GM23338 (cell line): ENCODE data around the gene MMS19. TPM values are rescaled to one million over a fixed set of nuclear protein-coding genes. Genes with fewer than 3 reads are reported as not detected.
"Not testable (repeated sequence)": the region's sequence is repeated elsewhere in the genome, so short reads cannot be mapped to it uniquely, and the experiment has no call there.

ENCODE experiments used
- ATAC-seq: fragments of 200-7000 bp; cut with Tn5 transposase; 3 replicates; pipeline ENCODE4 v1.9.1; 2020
- DNase-seq: peaks from one replicate; pipeline ENCODE4 v3.0.0-alpha.2; 2015; ENCODE audit warnings: low spot score
- H2AFZ ChIP-seq: fragments of 200-600 bp; sonication (generic); 2 replicates; pipeline ENCODE4 v1.8.0; 2016; ENCODE audit warnings: antibody characterized with exemption, mild to moderate bottlenecking, moderate library complexity
- H3F3A ChIP-seq: fragments of 200-600 bp; sonication (generic); replicated peaks from 2 replicates; pipeline ENCODE4 v1.8.0; 2017; ENCODE audit warnings: antibody characterized with exemption, mixed run types, low read depth
- H3K27ac ChIP-seq: fragments of 200-600 bp; sonication (generic); 2 replicates; pipeline ENCODE4 v1.6.1; 2016; ENCODE audit warnings: low read depth
- H3K27me3 ChIP-seq: fragments of 200-600 bp; sonication (generic); 2 replicates; pipeline ENCODE4 v1.8.0; 2016; ENCODE audit warnings: mild to moderate bottlenecking, mixed run types, moderate library complexity; ENCODE audit not compliant: insufficient read depth
- H3K36me3 ChIP-seq: fragments of 200-600 bp; sonication (generic); 2 replicates; pipeline ENCODE4 v1.8.0; 2016; ENCODE audit warnings: mild to moderate bottlenecking; ENCODE audit not compliant: insufficient read depth
- H3K4me1 ChIP-seq: fragments of 200-600 bp; sonication (generic); 2 replicates; pipeline ENCODE4 v1.8.0; 2016; ENCODE audit warnings: mild to moderate bottlenecking, moderate library complexity; ENCODE audit not compliant: insufficient read depth
- H3K4me2 ChIP-seq: fragments of 200-600 bp; sonication (generic); 2 replicates; pipeline ENCODE4 v1.7.1; 2017; ENCODE audit warnings: mixed run types
- H3K4me3 ChIP-seq: fragments of 200-600 bp; sonication (generic); 2 replicates; pipeline ENCODE4 v1.6.1; 2016; ENCODE audit warnings: mixed run types
- H3K79me2 ChIP-seq: fragments of 200-600 bp; sonication (generic); replicated peaks from 2 replicates; pipeline ENCODE4 v1.8.0; 2017; ENCODE audit warnings: mild to moderate bottlenecking; ENCODE audit not compliant: insufficient read depth
- H3K9me2 ChIP-seq: fragments of 200-600 bp; sonication (generic); 2 replicates; pipeline ENCODE4 v1.8.0; 2017; ENCODE audit not compliant: insufficient read depth
- H4K20me1 ChIP-seq: fragments of 200-600 bp; sonication (generic); replicated peaks from 2 replicates; pipeline ENCODE4 v1.8.0; 2017; ENCODE audit warnings: mild to moderate bottlenecking; ENCODE audit not compliant: insufficient read depth
- H3K27ac Mint-ChIP-seq: 2 replicates; pipeline ENCODE4 v1.8.0; 2020; ENCODE audit warnings: inconsistent platforms, mild to moderate bottlenecking, moderate library complexity, mixed read lengths
- H3K27me3 Mint-ChIP-seq: 3 replicates; pipeline ENCODE4 v1.8.0; 2022; ENCODE audit warnings: low read depth, mild to moderate bottlenecking, moderate library complexity, mixed read lengths, inconsistent platforms; ENCODE audit not compliant: insufficient read depth, poor library complexity
- H3K36me3 Mint-ChIP-seq: 3 replicates; pipeline ENCODE4 v1.8.0; 2021; ENCODE audit warnings: low read depth, mild to moderate bottlenecking, inconsistent platforms, moderate library complexity, mixed read lengths
- H3K4me1 Mint-ChIP-seq: 3 replicates; pipeline ENCODE4 v1.8.0; 2020; ENCODE audit warnings: mild to moderate bottlenecking, inconsistent platforms, mixed read lengths
- H3K4me3 Mint-ChIP-seq: 3 replicates; pipeline ENCODE4 v1.8.0; 2021; ENCODE audit warnings: moderate library complexity, mild to moderate bottlenecking, inconsistent platforms, mixed read lengths
- H3K9me3 Mint-ChIP-seq: 3 replicates; pipeline ENCODE4 v1.8.0; 2020; ENCODE audit warnings: moderate library complexity, mild to moderate bottlenecking, inconsistent platforms, mixed read lengths
- CREB1 ChIP-seq: fragments of 250-450 bp; sonication (Bioruptor Pico); IDR thresholded peaks from 2 replicates; pipeline ENCODE4 v1.5.0; 2020; ENCODE audit warnings: low read depth, mild to moderate bottlenecking, moderate library complexity
- EZH2phosphoT487 ChIP-seq: fragments of 200-600 bp; sonication (generic); IDR thresholded peaks from one replicate; pipeline ENCODE4 v1.8.1; 2018; ENCODE audit warnings: antibody characterized with exemption; ENCODE audit not compliant: unreplicated experiment
- POLR2AphosphoS5 ChIP-seq: IDR thresholded peaks from 2 replicates; pipeline ENCODE4 v1.6.1; 2016; ENCODE audit warnings: antibody characterized with exemption, low read depth
- STAT1 ChIP-seq: IDR thresholded peaks from one replicate; pipeline ENCODE4 v1.6.1; 2016; ENCODE audit warnings: antibody characterized with exemption; ENCODE audit not compliant: unreplicated experiment
- ZNF114 ChIP-seq: fragments of 250-450 bp; sonication (Bioruptor Pico); IDR thresholded peaks from 2 replicates; pipeline ENCODE4 v1.5.0; 2020; ENCODE audit warnings: mild to moderate bottlenecking, moderate library complexity
- ZNF331 ChIP-seq: fragments of 250-450 bp; sonication (Bioruptor Pico); IDR thresholded peaks from 2 replicates; pipeline ENCODE4 v1.5.0; 2020; ENCODE audit warnings: low read depth, mild to moderate bottlenecking, moderate library complexity
- polyA plus RNA-seq: library from polyadenylated mRNA; unstranded; fragments of >200 nt; fragmentation: Nextera tagmentation; extraction: Ambion mirVana; gene quantifications from 2 replicates; pipeline ENCODE4 v1.2.1, GENCODE V29; 2016
- total RNA-seq: library from RNA; depleted of rRNA; stranded (reverse); fragments of >200 nt; shearing (Covaris generic); gene quantifications from 2 replicates; pipeline ENCODE4 v1.2.3, GENCODE V29; 2014
- TF ChIP-seq, protein P1 (sequence below): IDR thresholded peaks from one replicate; pipeline ENCODE4 v1.6.1; 2018; ENCODE audit warnings: antibody characterized with exemption; ENCODE audit not compliant: unreplicated experiment

Gene MMS19
- total and polyA plus RNA-seq, 2 experiments from 2014 or later = 81.5 to 252 TPM

DNA sequence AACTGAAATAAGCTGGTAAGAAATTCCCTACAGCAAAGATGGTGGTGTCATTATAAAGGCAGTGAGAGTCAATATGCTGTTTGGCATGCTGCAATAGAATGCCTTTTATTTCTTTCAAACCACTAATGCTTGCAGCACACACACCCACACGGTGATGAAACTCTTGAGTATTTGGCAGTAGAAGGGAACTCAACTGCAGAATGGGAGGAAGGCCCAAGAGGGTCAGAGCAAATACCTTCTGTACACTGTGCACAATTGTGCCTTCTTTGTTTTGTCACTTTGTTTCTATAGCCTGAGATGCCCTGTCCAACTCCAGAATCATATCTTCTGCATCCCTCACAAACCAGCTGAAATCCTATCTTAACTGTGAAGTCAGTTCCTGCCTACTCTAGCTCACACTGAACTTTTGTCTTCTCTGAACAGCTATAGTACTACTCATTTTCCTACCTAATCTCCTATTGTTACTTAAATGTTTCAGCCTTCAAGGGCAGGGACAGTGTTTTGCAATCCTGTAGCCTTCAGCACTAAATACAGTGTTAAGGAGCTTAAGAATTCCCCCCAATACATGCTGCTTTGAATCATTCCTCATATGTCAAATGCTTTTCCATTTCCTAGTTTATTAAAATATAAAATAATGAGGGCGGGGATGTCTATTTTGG, 22.2 kb downstream of the MMS19 start:
- H3K27ac Mint-ChIP-seq = no peak overlapping the region
- no peak overlapping the region for H3K4me2 ChIP-seq
- DNase-seq = no peak

DNA sequence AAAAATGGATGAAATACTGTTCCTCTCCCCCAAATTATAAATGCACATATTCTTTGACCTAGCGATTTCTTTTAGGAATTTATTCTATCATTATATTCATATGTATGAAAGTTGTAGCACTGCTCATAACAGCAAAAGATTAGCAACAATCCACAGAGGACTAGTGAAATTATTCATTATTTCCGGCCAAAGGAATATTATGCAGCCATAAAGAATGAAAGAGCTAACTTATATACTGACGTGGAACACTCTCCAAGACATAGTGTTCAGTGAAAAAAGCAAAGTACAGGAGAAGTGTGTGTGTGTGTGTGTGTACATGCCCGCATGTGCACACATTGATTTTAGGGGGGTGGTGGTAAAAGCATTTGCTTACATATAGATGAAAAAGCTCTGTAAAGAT, 23.3 kb downstream of the MMS19 start:
- Mint-ChIP-seq H3K4me1 (peaks cover 8% of the 10 kb centered on the region), H3K27me3 (no peaks in the 10 kb centered on the region), H3K9me3 (no peaks in the 10 kb centered on the region), H3K4me3 (no peak overlapping the region), H3K27ac (no peak overlapping the region), H3K36me3 (peaks cover 76% of the 10 kb centered on the region)
- DNase-seq (no peak), ATAC-seq (no peak)
- TF ChIP-seq ZNF114 (CRISPR knock-in tag) (no peak), EZH2phosphoT487 (peak; percentile 45)
- Histone ChIP-seq H3K4me1 (peaks cover 8% of the 10 kb centered on the region; the same call in 1 of the 2 replicates), H3K27me3 (no peaks in the 10 kb centered on the region), H3K4me3 (no peak overlapping the region), H3K79me2 (peaks cover 15% of the 10 kb centered on the region), H3K4me2 (no peak overlapping the region), H3K27ac (no peak overlapping the region), H3K36me3 (peaks cover 52% of the 10 kb centered on the region), H4K20me1 (peaks cover 9% of the 10 kb centered on the region), H3F3A (peaks cover 4% of the 10 kb centered on the region; the same call in 1 of the 2 replicates), H3K9me2 (no peaks in the 10 kb centered on the region), H2AFZ (no peak overlapping the region)

More for the DNA sequence above, 22.2 kb downstream of the MMS19 start:
- H3K27me3 Mint-ChIP-seq = no peaks in the 10 kb centered on the region
- no peak for ATAC-seq
- H3K4me3 ChIP-seq = no peak overlapping the region
- peaks cover 18% of the 10 kb centered on the region for H3K4me1 Mint-ChIP-seq
- no peak overlapping the region for H3K4me3 Mint-ChIP-seq
- H3K4me1 ChIP-seq = peaks cover 17% of the 10 kb centered on the region
- H3K27ac ChIP-seq = no peak overlapping the region
- H3K79me2 ChIP-seq = peaks cover 15% of the 10 kb centered on the region
- H3K9me2 ChIP-seq = no peaks in the 10 kb centered on the region
- no peaks in the 10 kb centered on the region for H3K9me3 Mint-ChIP-seq
- TF ChIP-seq POLR2AphosphoS5 = no peak
- no peak for TF ChIP-seq ZNF331 (CRISPR knock-in tag)
- peaks cover 9% of the 10 kb centered on the region for H4K20me1 ChIP-seq
- peaks cover 12% of the 10 kb centered on the region for H3F3A ChIP-seq
- H3K36me3 Mint-ChIP-seq = peaks cover 69% of the 10 kb centered on the region
- H3K36me3 ChIP-seq = peaks cover 41% of the 10 kb centered on the region
- no peak overlapping the region for H2AFZ ChIP-seq
- H3K27me3 ChIP-seq = no peaks in the 10 kb centered on the region

DNA sequence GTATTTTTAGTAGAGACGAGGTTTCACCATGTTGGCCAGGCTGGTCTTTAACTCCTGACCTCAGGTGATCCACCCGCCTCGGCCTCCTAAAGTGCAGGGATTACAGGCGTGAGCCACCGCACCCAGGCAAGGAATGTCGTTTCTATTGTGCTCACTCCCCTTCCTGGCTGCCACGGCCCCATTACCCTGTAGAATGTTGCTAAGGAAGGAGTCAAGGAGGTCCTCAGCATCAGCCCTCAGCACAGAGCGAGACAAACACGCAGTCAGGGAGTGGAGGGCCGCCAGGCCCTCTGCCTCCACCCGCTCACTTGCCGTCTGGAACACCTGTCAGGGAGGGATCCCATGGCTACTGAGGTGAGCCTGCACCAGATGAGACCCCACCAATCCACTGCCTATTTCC, 29.4 kb downstream of the MMS19 start:
- H3K9me2 ChIP-seq, H3K4me2 ChIP-seq, H2AFZ ChIP-seq, H3K4me3 Mint-ChIP-seq, H3K27ac ChIP-seq, ATAC-seq, DNase-seq, H3K4me1 ChIP-seq, H3K27me3 Mint-ChIP-seq, H3K27ac Mint-ChIP-seq, H3K4me1 Mint-ChIP-seq, H3K4me3 ChIP-seq, H3K27me3 ChIP-seq, H3K79me2 ChIP-seq, H4K20me1 ChIP-seq, H3K9me3 Mint-ChIP-seq: not testable (repeated sequence)
- Histone ChIP-seq H3F3A (peaks cover 17% of the 10 kb centered on the region), H3K36me3 (peaks cover 65% of the 10 kb centered on the region)
- peaks cover 76% of the 10 kb centered on the region for H3K36me3 Mint-ChIP-seq

DNA sequence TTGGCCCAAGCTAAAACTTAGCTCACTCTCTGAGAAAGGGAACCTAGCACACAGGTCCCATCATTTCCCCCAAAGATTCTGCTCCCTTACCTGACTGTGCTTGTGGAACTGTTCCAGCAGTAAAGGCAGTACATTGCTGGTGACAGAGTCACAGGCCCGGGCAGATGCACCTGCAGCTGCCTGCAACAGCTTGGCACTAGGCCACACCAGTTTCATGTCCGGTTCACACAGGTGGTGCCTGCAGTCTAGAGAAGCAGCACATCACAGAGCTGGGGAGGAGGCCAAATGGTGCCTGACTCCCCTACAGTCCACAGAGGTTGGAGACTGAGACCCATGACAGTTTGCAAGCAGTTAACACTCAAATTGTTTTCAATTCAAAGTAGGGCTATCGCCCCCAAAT, 30.1 kb downstream of the MMS19 start:
- H3K4me3 ChIP-seq = no peak overlapping the region
- DNase-seq (no peak), ATAC-seq (no peak)
- H3K4me1 ChIP-seq = no peaks in the 10 kb centered on the region
- Mint-ChIP-seq H3K4me3 (no peak overlapping the region), H3K36me3 (peaks cover 75% of the 10 kb centered on the region), H3K27ac (no peak overlapping the region; the same call in 1 of the 2 replicates), H3K9me3 (no peaks in the 10 kb centered on the region), H3K4me1 (peaks cover 5% of the 10 kb centered on the region; the same call in 1 of the 3 replicates), H3K27me3 (peaks cover 1% of the 10 kb centered on the region)
- peaks cover 63% of the 10 kb centered on the region for H3K36me3 ChIP-seq
- no peak overlapping the region for H3K4me2 ChIP-seq
- no peaks in the 10 kb centered on the region for H3K9me2 ChIP-seq
- H4K20me1 ChIP-seq = peaks cover 9% of the 10 kb centered on the region
- H3K27me3 ChIP-seq = no peaks in the 10 kb centered on the region
- no peak overlapping the region for H2AFZ ChIP-seq
- H3F3A ChIP-seq = peaks cover 20% of the 10 kb centered on the region
- H3K79me2 ChIP-seq = no peaks in the 10 kb centered on the region
- no peak overlapping the region for H3K27ac ChIP-seq
- TF ChIP-seq POLR2AphosphoS5 = no peak
- no peak for TF ChIP-seq CREB1 (CRISPR knock-in tag)
- TF ChIP-seq, protein P1, sequence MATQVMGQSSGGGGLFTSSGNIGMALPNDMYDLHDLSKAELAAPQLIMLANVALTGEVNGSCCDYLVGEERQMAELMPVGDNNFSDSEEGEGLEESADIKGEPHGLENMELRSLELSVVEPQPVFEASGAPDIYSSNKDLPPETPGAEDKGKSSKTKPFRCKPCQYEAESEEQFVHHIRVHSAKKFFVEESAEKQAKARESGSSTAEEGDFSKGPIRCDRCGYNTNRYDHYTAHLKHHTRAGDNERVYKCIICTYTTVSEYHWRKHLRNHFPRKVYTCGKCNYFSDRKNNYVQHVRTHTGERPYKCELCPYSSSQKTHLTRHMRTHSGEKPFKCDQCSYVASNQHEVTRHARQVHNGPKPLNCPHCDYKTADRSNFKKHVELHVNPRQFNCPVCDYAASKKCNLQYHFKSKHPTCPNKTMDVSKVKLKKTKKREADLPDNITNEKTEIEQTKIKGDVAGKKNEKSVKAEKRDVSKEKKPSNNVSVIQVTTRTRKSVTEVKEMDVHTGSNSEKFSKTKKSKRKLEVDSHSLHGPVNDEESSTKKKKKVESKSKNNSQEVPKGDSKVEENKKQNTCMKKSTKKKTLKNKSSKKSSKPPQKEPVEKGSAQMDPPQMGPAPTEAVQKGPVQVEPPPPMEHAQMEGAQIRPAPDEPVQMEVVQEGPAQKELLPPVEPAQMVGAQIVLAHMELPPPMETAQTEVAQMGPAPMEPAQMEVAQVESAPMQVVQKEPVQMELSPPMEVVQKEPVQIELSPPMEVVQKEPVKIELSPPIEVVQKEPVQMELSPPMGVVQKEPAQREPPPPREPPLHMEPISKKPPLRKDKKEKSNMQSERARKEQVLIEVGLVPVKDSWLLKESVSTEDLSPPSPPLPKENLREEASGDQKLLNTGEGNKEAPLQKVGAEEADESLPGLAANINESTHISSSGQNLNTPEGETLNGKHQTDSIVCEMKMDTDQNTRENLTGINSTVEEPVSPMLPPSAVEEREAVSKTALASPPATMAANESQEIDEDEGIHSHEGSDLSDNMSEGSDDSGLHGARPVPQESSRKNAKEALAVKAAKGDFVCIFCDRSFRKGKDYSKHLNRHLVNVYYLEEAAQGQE = no peak
- no peak for TF ChIP-seq STAT1
